Erythroblast (primary cell): ENCODE results near the gene SLC35F6.
A peak's percentile ranks its signal among the peaks of the same experiment; 100 is the strongest.
"Not testable (repeated sequence)": the region's sequence is repeated elsewhere in the genome, so short reads cannot be mapped to it uniquely, and the experiment has no call there.

Source experiments
- DNase-seq, 2 experiments: peaks; one replicate each; lab custom pipeline; 2025; lab: John Stamatoyannopoulos, UW
- GATA1 ChIP-seq: IDR thresholded peaks from 2 replicates; pipeline ENCODE4 v1.6.1; 2011; ENCODE audit warnings: low read depth, mild to moderate bottlenecking, control low read depth, low read length, moderate library complexity
- POLR2A ChIP-seq: IDR thresholded peaks from 2 replicates; pipeline ENCODE4 v1.6.1; 2011; ENCODE audit warnings: mild to moderate bottlenecking, low read length

Gene SLC35F6

DNA sequence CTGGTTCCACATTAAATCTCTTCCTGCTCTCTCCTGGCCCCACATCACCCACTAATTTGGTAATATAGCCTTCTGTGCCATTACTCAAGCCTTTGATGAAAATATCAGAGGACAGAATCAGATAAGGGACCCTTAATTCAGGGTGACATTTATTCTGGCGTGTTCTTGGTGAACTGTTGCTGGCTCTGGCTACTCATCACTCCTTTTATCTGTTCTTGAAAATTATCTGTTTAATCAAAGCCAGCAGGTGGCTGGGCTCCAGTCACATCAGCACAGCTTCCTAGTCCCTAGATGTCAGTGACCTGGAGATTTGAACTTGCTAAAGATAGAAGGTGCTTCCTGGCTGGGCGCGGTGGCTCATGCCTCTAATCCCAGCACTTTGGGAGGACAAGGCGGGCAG, 26.9 kb upstream of the SLC35F6 start:
- no peak for DNase-seq
- TF ChIP-seq POLR2A, result no peak
- no peak for TF ChIP-seq GATA1

DNA sequence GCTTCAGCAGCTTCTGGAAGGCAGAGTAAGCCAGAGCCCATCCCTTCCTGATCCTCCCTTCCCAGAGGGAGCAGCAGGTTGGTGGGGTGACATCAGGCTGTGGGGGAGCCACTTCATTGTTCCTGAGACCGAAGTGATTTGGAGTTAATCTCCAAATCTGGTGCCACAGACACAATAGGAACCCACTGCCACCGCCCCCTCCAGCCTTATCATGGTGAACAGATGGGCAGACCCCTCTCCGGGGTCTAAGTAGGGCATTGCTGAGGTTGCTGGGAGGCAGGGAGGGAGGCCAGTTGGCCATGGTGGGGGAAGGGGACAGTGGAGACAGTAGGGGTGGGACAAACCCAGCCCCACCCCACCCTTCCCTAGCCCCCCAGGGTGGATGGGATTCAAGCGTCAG, 25.6 kb upstream of the SLC35F6 start:
- no peak for DNase-seq
- no peak for TF ChIP-seq POLR2A
- no peak for TF ChIP-seq GATA1

DNA sequence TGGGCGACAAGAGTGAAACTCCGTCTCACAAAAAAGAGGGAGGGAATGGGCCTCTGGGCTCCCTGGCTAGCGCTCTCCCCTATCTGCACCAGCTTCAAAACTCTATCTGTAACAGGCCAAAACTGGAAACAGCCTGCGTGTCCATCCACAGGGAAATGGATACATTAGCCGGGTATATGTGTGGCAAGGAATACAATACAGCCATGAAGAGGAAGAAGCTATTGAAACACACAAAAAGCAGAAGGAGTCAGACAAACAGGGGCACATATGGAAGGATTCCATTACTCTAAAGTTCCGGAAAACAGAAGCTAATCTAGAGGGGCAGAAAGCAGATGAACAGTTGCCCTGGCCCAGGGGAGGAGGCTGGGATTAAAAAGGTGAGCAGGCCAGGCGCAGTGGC, 24.6 kb upstream of the SLC35F6 start:
- TF ChIP-seq GATA1 (no peak), POLR2A (no peak)
- no peak for DNase-seq

DNA sequence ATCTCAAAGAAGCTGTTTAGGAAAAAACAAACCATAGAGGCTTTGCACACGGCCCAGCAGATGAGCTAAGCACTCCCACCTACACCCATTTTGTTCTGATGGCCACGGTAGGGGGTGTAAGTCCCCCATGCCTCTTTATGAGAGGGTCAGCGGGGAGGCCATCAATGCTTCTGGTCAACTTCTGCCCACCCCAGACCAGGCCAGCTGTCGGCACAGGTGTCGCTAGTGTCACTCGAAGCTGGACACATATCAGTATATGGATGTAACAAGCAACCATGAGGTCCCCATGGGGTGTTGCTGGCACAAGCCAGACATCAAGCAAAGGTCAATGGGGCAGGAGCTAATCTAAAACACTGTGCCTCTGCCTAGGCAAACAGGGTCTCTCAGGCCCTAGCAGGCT, 23.7 kb upstream of the SLC35F6 start:
- DNase-seq, result no peak
- TF ChIP-seq POLR2A (no peak), GATA1 (no peak)

DNA sequence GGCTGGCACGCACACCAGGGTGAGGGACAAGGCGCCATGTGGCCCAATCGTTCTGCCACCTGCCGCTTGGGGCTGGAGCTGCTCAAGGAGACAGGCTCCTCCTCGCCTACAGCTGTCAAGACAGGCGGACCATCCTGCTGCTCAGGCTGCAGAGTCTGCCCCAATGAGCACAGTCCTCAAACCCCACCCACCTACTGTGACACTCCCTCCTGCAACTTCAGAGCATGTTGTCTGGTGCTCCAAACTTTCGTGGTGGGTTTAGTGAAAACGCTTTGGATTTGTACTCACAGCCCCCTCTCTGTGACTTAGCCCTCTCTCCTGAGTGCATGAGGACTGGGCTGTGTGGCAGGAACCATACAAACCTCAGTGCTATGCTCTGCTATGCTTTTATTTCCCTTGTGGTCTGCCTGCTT, 23.2 kb upstream of the SLC35F6 start:
- TF ChIP-seq GATA1 (no peak), POLR2A (no peak)
- peak; percentile 33 to 50 for DNase-seq

DNA sequence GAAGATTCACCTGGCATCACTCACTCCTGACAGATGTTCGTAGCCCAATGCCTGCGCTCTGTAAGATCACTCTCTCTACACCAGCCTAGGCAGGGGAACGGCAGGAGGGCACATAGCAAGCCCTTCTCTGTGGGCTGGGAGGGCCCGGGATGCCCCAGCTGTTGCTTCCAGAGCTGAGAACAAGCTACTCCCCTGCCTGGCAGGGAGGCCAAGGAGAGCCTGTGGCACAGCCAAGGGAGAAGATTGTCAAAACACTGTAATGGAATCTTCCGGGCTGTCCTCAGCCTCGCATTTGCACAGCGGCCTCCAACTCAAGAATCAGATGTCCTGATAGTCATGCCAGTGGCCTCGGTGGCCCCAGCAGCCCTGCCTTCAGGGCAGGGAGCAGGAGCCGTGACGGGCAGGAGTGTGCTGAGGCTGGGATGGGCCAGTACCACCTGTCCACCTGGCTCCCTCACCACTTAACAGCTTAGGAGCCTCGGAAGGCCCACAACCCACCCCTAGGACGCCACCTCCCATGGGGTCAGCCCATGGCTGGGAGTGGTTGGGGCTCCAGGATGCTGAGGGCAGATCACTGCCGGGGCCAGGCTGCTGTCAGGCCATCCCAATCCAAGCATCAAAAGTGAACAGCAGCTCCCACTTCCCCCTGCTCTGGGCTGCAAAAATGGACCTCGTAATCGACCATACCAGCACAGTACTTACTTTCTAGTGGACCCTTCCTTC, 21.9 kb upstream of the SLC35F6 start:
- DNase-seq, result no peak
- TF ChIP-seq POLR2A (no peak), GATA1 (no peak)

DNA sequence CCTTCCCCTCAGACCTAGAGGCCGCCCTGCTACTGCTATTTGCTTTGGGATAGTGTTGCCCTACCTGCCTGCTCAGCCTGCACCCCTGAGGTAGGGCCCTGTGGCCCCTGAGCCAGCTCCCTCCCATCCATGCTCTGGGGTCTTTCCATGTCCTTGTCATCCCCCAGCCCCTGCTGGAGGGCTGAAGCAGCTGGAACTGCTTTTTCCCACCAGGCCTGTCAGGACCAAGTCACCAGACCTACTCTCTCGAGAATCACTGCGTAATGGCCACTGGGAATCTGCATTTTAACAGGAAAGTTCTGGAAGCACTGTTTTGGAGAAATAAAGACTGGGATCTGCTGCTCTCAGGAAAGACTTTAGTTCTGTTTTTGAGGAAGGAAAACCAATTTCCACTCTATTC, 20.2 kb upstream of the SLC35F6 start:
- DNase-seq, result no peak
- TF ChIP-seq POLR2A (no peak), GATA1 (no peak)

DNA sequence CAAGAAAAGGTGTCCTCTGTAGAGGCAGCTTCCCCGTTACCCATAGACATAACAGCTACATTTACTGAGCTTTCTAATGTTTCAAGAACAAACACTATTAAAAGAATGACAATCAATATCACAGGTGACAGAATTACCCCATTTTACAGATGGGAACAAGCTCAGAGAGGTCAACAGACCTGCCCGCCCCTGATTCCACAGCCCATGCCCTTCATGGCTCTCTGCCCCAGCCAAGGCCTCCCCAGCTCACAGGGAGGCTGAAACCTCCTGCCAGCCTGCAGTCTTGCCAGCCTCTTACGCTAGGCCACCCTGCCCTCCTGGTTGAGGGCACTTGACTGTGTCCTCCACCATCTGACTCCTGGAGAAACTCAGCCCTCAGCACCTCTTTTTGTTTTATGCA, 19.1 kb upstream of the SLC35F6 start:
- DNase-seq, result no peak
- TF ChIP-seq POLR2A (no peak), GATA1 (no peak)

DNA sequence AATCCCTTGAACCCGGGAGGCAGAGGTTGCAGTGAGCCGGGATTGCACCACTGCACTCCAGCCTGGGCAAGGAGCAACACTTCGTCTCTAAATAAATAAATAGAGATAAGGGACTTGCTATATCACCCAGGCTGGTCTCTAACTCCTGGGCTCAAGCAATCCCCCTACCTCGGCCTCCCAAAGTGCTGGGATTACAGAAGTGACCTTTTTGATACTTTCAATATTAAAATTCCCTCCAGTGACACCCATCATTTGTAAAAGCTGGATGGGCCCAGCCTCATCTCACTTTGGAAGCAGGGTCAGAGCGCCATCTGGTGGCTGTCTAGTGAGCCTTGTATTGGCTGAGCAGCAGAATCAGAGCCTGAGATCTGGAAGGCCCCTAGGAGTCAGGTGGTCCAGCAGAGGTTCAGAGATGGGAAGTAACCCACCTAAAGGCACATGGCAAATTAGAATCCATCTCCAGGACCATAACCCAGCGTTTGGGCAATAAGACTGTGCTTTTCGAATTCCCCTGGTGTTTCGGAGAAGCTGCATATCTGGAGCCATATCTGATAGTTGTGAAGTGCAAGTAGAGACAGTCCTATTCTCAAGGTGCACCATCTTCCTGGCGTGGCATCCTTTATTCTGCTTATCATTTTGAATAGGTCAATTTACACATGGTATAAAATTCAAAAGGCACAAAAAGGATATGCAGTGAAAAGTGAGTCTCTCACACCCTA, 18.3 kb upstream of the SLC35F6 start:
- TF ChIP-seq POLR2A, result no peak
- no peak for TF ChIP-seq GATA1
- peak; percentile 76 to 91 for DNase-seq

DNA sequence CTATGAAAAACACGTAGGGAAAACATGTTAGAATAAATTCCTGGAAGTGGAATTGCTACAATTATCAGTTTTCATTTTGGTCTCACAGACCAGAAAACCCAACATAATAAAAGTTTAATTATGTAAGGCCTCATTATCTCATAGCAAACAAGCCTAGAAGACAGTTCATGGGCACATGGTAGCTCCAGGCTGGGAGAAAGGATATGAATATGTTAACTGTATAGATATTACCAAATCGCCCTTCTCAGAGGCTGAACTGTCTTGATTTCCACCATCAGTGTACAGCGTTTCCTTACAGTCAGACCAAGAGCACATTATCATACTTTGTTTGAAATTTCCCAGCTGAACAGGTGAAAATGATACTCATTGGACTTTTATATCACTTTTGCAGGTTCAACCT, 17.1 kb upstream of the SLC35F6 start:
- DNase-seq, result no peak
- no peak for TF ChIP-seq POLR2A
- TF ChIP-seq GATA1, result no peak

DNA sequence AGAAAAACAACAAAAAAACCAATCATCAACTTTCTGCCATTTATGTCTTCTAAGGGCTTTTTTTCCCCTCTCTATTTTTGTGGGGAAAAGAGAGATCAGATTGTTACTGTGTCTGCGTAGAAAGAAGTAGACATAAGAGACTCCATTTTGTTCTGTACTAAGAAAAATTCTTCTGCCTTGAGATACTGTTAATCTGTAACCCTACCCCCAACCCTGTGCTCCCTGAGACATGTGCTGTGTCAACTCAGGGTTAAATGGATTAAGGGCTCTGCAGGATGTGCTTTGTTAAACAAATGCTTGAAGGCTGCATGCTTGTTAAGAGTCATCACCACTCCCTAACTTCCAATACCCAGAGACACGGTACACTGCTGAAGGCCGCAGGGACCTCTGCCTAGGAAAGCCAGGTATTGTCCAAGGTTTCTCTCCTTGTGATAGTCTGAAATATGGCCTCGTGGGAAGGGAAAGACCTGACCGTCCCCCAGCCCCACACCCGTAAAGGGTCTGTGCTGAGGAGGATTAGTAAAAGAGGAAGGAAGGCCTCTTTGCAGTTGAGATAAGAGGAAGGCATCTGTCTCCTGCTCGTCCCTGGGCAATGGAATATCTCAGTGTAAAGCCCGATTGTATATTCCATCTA, 14.2 kb upstream of the SLC35F6 start:
- not testable (repeated sequence) for DNase-seq

DNA sequence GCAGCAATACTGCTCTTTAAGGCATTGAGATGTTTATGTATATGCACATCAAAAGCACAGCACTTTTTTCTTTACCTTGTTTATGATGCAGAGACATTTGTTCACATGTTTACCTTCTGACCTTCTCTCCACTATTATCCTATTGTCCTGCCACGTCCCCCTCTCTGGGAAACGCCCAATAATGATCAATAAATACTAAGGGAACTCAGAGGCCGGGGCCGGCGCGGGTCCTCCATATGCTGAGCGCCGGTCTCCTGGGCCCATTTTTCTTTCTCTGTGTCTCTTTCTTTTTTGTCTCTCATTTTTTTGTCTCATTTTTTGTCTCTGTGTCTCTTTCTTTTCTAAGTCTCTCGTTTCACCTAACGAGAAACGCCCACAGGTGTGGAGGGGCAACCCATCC, 13.6 kb upstream of the SLC35F6 start:
- DNase-seq, result not testable (repeated sequence)

DNA sequence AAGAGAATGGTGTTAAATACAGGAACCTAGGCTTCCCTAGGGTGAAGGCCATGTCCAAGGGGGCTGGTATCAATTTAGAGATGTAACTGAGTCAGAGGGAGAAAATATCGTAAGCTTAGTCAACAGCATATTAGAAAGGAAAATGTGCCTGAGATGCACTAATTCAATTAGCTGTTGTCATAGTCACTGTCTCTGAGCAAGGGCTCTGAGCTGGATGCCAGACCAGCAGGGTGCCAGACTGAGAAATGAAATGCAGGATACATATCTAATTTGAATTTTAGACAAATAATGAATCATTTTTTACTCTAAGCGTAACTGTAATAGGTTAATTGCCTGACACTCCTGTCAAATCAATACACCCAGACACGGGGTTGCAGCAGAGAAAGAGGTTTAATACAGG, 11.4 kb upstream of the SLC35F6 start:
- no peak for TF ChIP-seq POLR2A
- no peak for TF ChIP-seq GATA1
- DNase-seq, result no peak

DNA sequence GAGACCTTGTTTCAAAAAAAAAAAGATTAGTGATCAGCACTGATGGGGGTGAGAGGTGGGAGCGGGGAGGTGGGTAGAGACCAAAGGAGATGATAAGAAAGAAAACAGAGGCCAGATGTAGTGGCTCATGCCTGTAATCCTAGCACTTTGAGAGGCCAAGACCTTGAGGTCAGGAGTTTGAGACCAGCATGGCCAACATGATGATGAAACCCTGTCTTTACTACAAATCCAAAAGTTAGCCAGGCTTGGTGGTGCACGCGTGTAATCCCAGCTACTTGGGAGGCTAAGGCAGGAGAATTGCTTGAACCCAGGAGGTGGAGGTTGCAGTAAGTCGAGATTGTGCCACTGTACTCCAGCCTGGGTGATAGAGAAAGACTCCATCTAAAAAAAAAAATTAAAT, 9.5 kb upstream of the SLC35F6 start:
- TF ChIP-seq GATA1 (no peak), POLR2A (no peak)

DNA sequence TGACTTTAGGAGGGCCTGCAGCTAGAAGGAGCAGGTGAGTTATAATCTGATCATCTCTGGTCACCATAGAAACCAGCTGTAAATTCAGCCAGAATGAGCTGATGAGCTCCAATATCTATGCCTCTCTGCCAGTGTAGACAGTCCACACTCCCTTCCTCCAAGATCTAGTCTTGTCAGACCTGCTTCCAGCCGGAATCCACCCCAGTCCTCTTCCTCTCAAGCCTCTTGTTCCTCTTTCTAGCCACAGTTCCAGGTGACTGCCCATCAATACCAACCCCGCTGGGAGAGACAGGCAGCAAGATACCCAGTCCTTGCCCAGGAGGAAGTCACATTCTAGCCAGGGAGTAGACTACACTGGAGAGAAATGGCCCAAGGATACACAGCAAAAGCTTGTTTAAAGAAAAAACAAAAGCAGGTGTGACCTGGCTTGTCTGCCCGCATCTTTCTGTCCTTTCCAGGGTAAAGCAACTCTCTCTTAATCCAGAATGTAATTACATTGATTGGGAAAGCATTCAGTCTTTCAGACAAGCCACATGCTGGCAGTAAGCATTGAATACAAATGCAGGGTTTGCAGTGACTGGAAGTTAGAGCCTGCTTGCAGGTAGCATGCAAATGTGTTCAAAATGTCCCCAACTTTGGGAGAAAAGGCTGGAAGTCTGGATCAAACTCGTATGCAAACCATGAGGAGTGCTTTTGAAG, 9.0 kb upstream of the SLC35F6 start:
- TF ChIP-seq GATA1 (no peak), POLR2A (no peak)
- no peak for DNase-seq

More for the DNA sequence above, 9.5 kb upstream of the SLC35F6 start:
- no peak for DNase-seq
